Measurements from ENCODE around the gene CENPH. TPM values are rescaled to one million over a fixed set of nuclear protein-coding genes. Genes with fewer than 3 reads are reported as not detected.
A peak's percentile ranks its signal among the peaks of the same experiment; 100 is the strongest.

CENPH gene
- total and polyA plus RNA-seq, 2 experiments from 2014 or later = 11.0 to 14.7 TPM

- 98 to 99% methylated on average over 8 of the region's 8 CpGs for WGBS, 2 experiments (ENCODE audit: low coverage in 1 of 2, low lambda C conversion rate in 2 of 2, missing lambda C conversion rate in 2 of 2)
- H3F3A ChIP-seq (ENCODE audit: insufficient read depth) = no peaks in the 10 kb centered on the region
- H4K20me1 ChIP-seq (ENCODE audit: insufficient read depth) = no peaks in the 10 kb centered on the region
- no peaks in the 10 kb centered on the region for H3K27me3 ChIP-seq (replicated peaks; ENCODE audit: insufficient read depth)
- peaks cover 10% of the 10 kb centered on the region; the same call in 1 of the 2 replicates for H3K36me3 ChIP-seq (ENCODE audit: low read depth)
- no peaks in the 10 kb centered on the region for H3K9me2 ChIP-seq (ENCODE audit: insufficient read depth)
- no peak overlapping the region for H2AFZ ChIP-seq
- DNase-seq = no peak
- no peak overlapping the region for H3K9ac ChIP-seq
- H3K79me2 ChIP-seq (ENCODE audit: insufficient read depth) = peaks cover 61% of the 10 kb centered on the region
- TF ChIP-seq EZH2 (IDR thresholded peaks at IDR 0.05; ENCODE audit: insufficient read depth, poor library complexity, severe bottlenecking) (no peak), EZH2phosphoT487 (IDR thresholded peaks at IDR 0.05; ENCODE audit: insufficient read depth, low read depth) (no peak)
- in situ Hi-C loops (cut with MboI) = no loop called here
- no peaks in the 10 kb centered on the region for H3K9me3 ChIP-seq (ENCODE audit: low read depth)
- H3K4me2 ChIP-seq (ENCODE audit: unreplicated experiment) = no peak overlapping the region
- no peaks in the 10 kb centered on the region for H3K4me1 ChIP-seq (ENCODE audit: insufficient read depth)
- no peak overlapping the region for H3K27ac ChIP-seq
- H3K4me3 ChIP-seq = no peak overlapping the region
These were observed 35.1 kb downstream of the CENPH start for GRCh38 chr5:69224520-69224919.

DNA sequence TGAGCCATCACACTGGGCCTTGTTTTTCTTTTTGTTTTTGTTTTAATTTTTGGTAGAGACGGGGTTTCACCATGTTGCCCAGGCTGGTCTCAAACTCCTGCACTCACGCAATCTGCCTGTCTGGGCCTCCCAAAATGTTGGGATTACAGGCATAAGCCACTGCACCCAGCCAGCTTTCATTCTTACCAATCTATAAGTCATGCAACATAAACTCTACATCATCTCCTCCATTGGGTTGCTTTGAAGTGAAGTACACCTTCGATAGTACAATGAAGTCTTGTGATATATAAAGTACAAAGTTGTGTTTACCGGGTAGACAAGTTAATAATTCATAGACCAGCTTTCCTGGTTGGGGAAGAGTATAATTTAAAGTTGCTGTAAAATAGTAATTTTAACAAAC is 36.5 kb downstream of the CENPH start:
- Histone ChIP-seq H3K79me2 (ENCODE audit: insufficient read depth) (peaks cover 52% of the 10 kb centered on the region), H3K27me3 (replicated peaks; ENCODE audit: insufficient read depth) (no peaks in the 10 kb centered on the region), H4K20me1 (ENCODE audit: insufficient read depth) (no peaks in the 10 kb centered on the region), H3K4me1 (ENCODE audit: insufficient read depth) (no peaks in the 10 kb centered on the region), H3K9ac (no peak overlapping the region), H3K9me3 (ENCODE audit: low read depth) (no peaks in the 10 kb centered on the region), H3K27ac (no peak overlapping the region), H3K4me2 (ENCODE audit: unreplicated experiment) (no peak overlapping the region), H3K36me3 (ENCODE audit: low read depth) (peaks cover 18% of the 10 kb centered on the region; the same call in 1 of the 2 replicates), H3F3A (ENCODE audit: insufficient read depth) (no peaks in the 10 kb centered on the region; the same call in 1 of the 2 replicates), H3K4me3 (no peak overlapping the region), H3K9me2 (ENCODE audit: insufficient read depth) (no peaks in the 10 kb centered on the region), H2AFZ (no peak overlapping the region)
- in situ Hi-C loops (cut with MboI) = no loop called here
- TF ChIP-seq EZH2phosphoT487 (IDR thresholded peaks at IDR 0.05; ENCODE audit: insufficient read depth, low read depth) (no peak), EZH2 (IDR thresholded peaks at IDR 0.05; ENCODE audit: insufficient read depth, poor library complexity, severe bottlenecking) (no peak)
- 98 to 100% methylated on average over 4 of the region's 4 CpGs for WGBS, 2 experiments (ENCODE audit: low coverage in 1 of 2, low lambda C conversion rate in 2 of 2, missing lambda C conversion rate in 2 of 2)
- DNase-seq = no peak

DNA sequence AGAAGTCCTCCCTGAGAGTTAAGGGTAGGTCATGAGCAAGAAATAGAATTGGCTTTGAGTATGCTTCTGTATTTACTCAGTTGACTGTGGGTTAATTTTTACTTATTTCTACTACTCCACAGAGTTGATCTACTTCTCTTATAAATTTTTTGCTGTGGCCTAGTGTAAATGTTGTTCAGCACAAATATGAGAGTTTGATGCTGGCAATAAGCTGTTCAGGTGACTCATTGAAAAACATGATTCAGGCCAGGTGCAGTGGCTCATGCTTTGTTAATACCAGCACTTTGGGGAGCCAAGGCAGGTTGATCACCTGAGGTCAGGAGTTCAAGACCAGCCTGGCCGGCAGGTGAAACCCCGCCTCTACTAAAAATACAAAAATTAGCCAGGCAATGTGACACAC is 40.8 kb downstream of the CENPH start:
- DNase-seq = no peak
- Histone ChIP-seq H3K9ac (no peak overlapping the region), H3K79me2 (ENCODE audit: insufficient read depth) (peaks cover 18% of the 10 kb centered on the region), H3K4me2 (ENCODE audit: unreplicated experiment) (no peak overlapping the region), H3K9me3 (ENCODE audit: low read depth) (no peaks in the 10 kb centered on the region), H3K4me3 (no peak overlapping the region), H4K20me1 (ENCODE audit: insufficient read depth) (no peaks in the 10 kb centered on the region), H3K27ac (no peak overlapping the region), H3K27me3 (replicated peaks; ENCODE audit: insufficient read depth) (no peaks in the 10 kb centered on the region), H3F3A (ENCODE audit: insufficient read depth) (peaks cover 10% of the 10 kb centered on the region), H3K4me1 (ENCODE audit: insufficient read depth) (no peaks in the 10 kb centered on the region), H2AFZ (no peak overlapping the region), H3K9me2 (ENCODE audit: insufficient read depth) (no peaks in the 10 kb centered on the region), H3K36me3 (ENCODE audit: low read depth) (peaks cover 18% of the 10 kb centered on the region; the same call in 1 of the 2 replicates)
- in situ Hi-C loops (cut with MboI) = no loop called here
- WGBS, 2 experiments (ENCODE audit: low coverage in 1 of 2, low lambda C conversion rate in 2 of 2, missing lambda C conversion rate in 2 of 2) = 100% methylated on average over 2 of the region's 2 CpGs
- TF ChIP-seq EZH2phosphoT487 (IDR thresholded peaks at IDR 0.05; ENCODE audit: insufficient read depth, low read depth) = no peak
- TF ChIP-seq EZH2 (IDR thresholded peaks at IDR 0.05; ENCODE audit: insufficient read depth, poor library complexity, severe bottlenecking) = no peak

DNA sequence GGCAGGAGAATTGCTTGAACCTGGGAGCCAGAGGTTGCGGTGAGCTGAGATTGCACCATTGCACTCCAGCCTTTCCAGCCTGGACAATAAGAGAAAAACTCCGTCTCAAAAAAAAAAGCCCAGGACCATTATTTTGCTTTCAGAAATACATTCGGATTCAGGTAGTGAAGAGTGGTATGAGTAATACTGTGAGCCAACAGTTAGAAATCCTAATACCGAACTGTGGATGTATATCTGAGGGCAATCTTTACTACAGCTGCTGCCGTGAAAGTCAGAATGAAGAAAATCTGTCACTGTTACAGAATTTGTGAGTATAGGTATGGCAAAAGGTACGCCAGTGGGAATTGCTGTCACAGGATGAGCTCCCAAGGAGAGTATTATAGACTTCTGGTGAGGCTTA is 41.9 kb downstream of the CENPH start:
- no peaks in the 10 kb centered on the region for H3K9me3 ChIP-seq (ENCODE audit: low read depth)
- peaks cover 10% of the 10 kb centered on the region for H3F3A ChIP-seq (ENCODE audit: insufficient read depth)
- H3K4me2 ChIP-seq (ENCODE audit: unreplicated experiment) = no peak overlapping the region
- no peaks in the 10 kb centered on the region for H3K27me3 ChIP-seq (replicated peaks; ENCODE audit: insufficient read depth)
- TF ChIP-seq EZH2phosphoT487 (IDR thresholded peaks at IDR 0.05; ENCODE audit: insufficient read depth, low read depth) (no peak), EZH2 (IDR thresholded peaks at IDR 0.05; ENCODE audit: insufficient read depth, poor library complexity, severe bottlenecking) (no peak)
- peaks cover 7% of the 10 kb centered on the region for H3K4me1 ChIP-seq (ENCODE audit: insufficient read depth)
- no peaks in the 10 kb centered on the region for H4K20me1 ChIP-seq (ENCODE audit: insufficient read depth)
- in situ Hi-C loops (cut with MboI) = no loop called here
- no peak overlapping the region for H3K4me3 ChIP-seq
- H3K79me2 ChIP-seq (ENCODE audit: insufficient read depth) = peaks cover 18% of the 10 kb centered on the region
- H3K36me3 ChIP-seq (ENCODE audit: low read depth) = peaks cover 18% of the 10 kb centered on the region; the same call in 1 of the 2 replicates
- H3K9me2 ChIP-seq (ENCODE audit: insufficient read depth) = no peaks in the 10 kb centered on the region
- H2AFZ ChIP-seq = no peak overlapping the region
- H3K9ac ChIP-seq = no peak overlapping the region
- WGBS, 2 experiments (ENCODE audit: low coverage in 1 of 2, low lambda C conversion rate in 2 of 2, missing lambda C conversion rate in 2 of 2) = 76 to 89% methylated on average over 6 of the region's 6 CpGs
- H3K27ac ChIP-seq = no peak overlapping the region
- no peak for DNase-seq

DNA sequence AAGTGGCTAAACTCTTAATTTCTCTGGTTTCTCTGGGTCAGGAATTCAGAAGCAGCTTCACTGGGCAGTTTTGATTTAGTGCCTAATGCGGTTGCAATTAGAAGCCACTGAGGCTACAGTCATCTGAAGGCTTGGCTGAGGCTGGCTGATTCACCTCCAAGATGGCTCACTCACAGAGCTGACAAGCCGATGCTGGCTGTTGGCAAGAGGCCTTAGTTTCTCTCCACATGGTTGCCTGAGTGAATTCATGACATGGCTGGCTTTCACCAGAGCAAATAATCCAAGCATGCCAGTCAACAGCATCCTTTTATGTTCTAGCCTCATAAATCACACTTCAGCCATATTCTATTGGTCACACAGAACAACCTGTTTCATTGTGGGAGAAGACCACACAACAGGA is 42.5 kb downstream of the CENPH start:
- H3K27ac ChIP-seq = peak overlapping the region; percentile 51
- H3K4me1 ChIP-seq (ENCODE audit: insufficient read depth) = peaks cover 8% of the 10 kb centered on the region
- in situ Hi-C loops (cut with MboI) = no loop called here
- DNase-seq = peak; percentile 83
- TF ChIP-seq EZH2 (IDR thresholded peaks at IDR 0.05; ENCODE audit: insufficient read depth, poor library complexity, severe bottlenecking) (no peak), EZH2phosphoT487 (IDR thresholded peaks at IDR 0.05; ENCODE audit: insufficient read depth, low read depth) (no peak)
- H3K9me3 ChIP-seq (ENCODE audit: low read depth) = no peaks in the 10 kb centered on the region
- H3K36me3 ChIP-seq (ENCODE audit: low read depth) = peaks cover 18% of the 10 kb centered on the region; the same call in 1 of the 2 replicates
- H2AFZ ChIP-seq = no peak overlapping the region
- no peaks in the 10 kb centered on the region for H4K20me1 ChIP-seq (ENCODE audit: insufficient read depth)
- no peak overlapping the region for H3K9ac ChIP-seq
- H3K4me3 ChIP-seq = no peak overlapping the region
- H3K9me2 ChIP-seq (ENCODE audit: insufficient read depth) = no peaks in the 10 kb centered on the region
- no peak overlapping the region for H3K4me2 ChIP-seq (ENCODE audit: unreplicated experiment)
- H3K27me3 ChIP-seq (replicated peaks; ENCODE audit: insufficient read depth) = no peaks in the 10 kb centered on the region
- peaks cover 10% of the 10 kb centered on the region for H3F3A ChIP-seq (ENCODE audit: insufficient read depth)
- whole genome bisulfite sequencing, 2 experiments (ENCODE audit: low coverage in 1 of 2, low lambda C conversion rate in 2 of 2, missing lambda C conversion rate in 2 of 2) = 19 to 22% methylated on average over 2 of the region's 2 CpGs
- H3K79me2 ChIP-seq (ENCODE audit: insufficient read depth) = peaks cover 22% of the 10 kb centered on the region
